Neutrophil (primary cell): ENCODE results near the gene RPP40.
"Not testable (repeated sequence)": the region's sequence is repeated elsewhere in the genome, so short reads cannot be mapped to it uniquely, and the experiment has no call there.

Experiments used
- H3K27ac ChIP-seq: fragments of 200-600 bp; sonication (generic); 2 replicates; pipeline ENCODE4 v1.5.1; 2016; ENCODE audit warnings: mild to moderate bottlenecking, moderate library complexity
- H3K27me3 ChIP-seq: fragments of 200-600 bp; sonication (generic); 2 replicates; pipeline ENCODE4 v1.6.0; 2016; ENCODE audit warnings: mild to moderate bottlenecking
- H3K36me3 ChIP-seq: fragments of 200-600 bp; sonication (generic); 2 replicates; pipeline ENCODE4 v1.5.1; 2017
- H3K4me1 ChIP-seq, 2 experiments: fragments of 200-600 bp in 1 of 2; sonication (generic) in 1 of 2; 1 replicate in 1 of 2; 2 replicates in 1 of 2; pipeline versions ENCODE4 v1.5.1 to v1.6.1; 2013 to 2016; ENCODE audit warnings: low read depth in 1 of 2, low read length in 1 of 2, mild to moderate bottlenecking in 1 of 2, moderate library complexity in 1 of 2; ENCODE audit not compliant: control insufficient read depth in 1 of 2, insufficient read depth in 1 of 2
- H3K4me3 ChIP-seq, 2 experiments: fragments of 200-600 bp in 1 of 2; sonication (generic) in 1 of 2; 1 replicate in 1 of 2; 2 replicates in 1 of 2; pipeline ENCODE4 v1.5.1; 2013 to 2016; ENCODE audit warnings: low read depth in 1 of 2, low read length in 1 of 2, mild to moderate bottlenecking in 1 of 2, moderate library complexity in 1 of 2
- H3K9me3 ChIP-seq: fragments of 200-600 bp; sonication (generic); 2 replicates; pipeline ENCODE4 v1.5.1; 2016
- TF ChIP-seq, protein P1 (sequence below): fragments of 200-600 bp; sonication (generic); IDR thresholded peaks from 2 replicates; pipeline ENCODE4 v1.5.1; 2016; ENCODE audit warnings: antibody characterized with exemption

The RPP40 gene

GRCh38 chr6:5014072-5014561, 10.3 kb upstream of the RPP40 start:
- TF ChIP-seq, protein P1, sequence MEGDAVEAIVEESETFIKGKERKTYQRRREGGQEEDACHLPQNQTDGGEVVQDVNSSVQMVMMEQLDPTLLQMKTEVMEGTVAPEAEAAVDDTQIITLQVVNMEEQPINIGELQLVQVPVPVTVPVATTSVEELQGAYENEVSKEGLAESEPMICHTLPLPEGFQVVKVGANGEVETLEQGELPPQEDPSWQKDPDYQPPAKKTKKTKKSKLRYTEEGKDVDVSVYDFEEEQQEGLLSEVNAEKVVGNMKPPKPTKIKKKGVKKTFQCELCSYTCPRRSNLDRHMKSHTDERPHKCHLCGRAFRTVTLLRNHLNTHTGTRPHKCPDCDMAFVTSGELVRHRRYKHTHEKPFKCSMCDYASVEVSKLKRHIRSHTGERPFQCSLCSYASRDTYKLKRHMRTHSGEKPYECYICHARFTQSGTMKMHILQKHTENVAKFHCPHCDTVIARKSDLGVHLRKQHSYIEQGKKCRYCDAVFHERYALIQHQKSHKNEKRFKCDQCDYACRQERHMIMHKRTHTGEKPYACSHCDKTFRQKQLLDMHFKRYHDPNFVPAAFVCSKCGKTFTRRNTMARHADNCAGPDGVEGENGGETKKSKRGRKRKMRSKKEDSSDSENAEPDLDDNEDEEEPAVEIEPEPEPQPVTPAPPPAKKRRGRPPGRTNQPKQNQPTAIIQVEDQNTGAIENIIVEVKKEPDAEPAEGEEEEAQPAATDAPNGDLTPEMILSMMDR = no peak

GRCh38 chr6:5012519-5012918, 8.7 kb upstream of the RPP40 start:
- Histone ChIP-seq H3K4me1 (no peaks in the 10 kb centered on the region), H3K27ac (no peak overlapping the region), H3K27me3 (no peaks in the 10 kb centered on the region), H3K36me3 (no peaks in the 10 kb centered on the region), H3K4me3 (no peak overlapping the region), H3K9me3 (no peaks in the 10 kb centered on the region)
- TF ChIP-seq, protein P1 = no peak

More at GRCh38 chr6:5014072-5014561, 10.3 kb upstream of the RPP40 start:
- H3K27ac ChIP-seq = no peak overlapping the region
- no peaks in the 10 kb centered on the region for H3K36me3 ChIP-seq
- H3K9me3 ChIP-seq = no peaks in the 10 kb centered on the region
- no peak overlapping the region for H3K4me3 ChIP-seq
- H3K27me3 ChIP-seq = no peaks in the 10 kb centered on the region
- H3K4me1 ChIP-seq = no peaks in the 10 kb centered on the region

GRCh38 chr6:5011346-5011745, 7.5 kb upstream of the RPP40 start:
- Histone ChIP-seq H3K36me3 (no peaks in the 10 kb centered on the region), H3K4me1 (no peaks in the 10 kb centered on the region), H3K9me3 (no peaks in the 10 kb centered on the region), H3K27ac (no peak overlapping the region), H3K4me3 (no peak overlapping the region), H3K27me3 (no peaks in the 10 kb centered on the region)
- TF ChIP-seq, protein P1 = no peak

DNA sequence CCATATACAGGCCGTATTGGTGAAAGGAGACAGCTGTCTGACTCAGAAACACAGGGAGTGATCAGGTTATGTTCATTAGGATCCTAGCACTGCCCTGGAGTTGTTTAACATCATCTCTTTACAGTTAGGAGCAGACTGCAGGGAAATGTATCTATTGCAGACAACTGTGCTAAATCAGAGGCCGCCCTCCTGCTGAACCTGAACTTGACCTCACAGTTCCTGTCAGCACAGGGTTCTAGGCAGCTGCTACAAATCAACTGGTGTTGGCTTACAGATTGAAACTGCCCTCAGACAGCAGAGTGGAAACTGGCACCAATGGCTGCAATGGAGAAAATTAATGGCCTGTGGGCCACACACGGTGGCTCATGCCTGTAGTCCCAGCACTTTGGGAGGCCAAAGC, 3.7 kb upstream of the RPP40 start:
- TF ChIP-seq, protein P1 = no peak
- Histone ChIP-seq H3K9me3 (no peaks in the 10 kb centered on the region), H3K36me3 (no peaks in the 10 kb centered on the region), H3K4me1 (peaks cover 8 to 11% of the 10 kb centered on the region in 2 experiments), H3K4me3 (no peak overlapping the region), H3K27me3 (no peaks in the 10 kb centered on the region), H3K27ac (no peak overlapping the region)

DNA sequence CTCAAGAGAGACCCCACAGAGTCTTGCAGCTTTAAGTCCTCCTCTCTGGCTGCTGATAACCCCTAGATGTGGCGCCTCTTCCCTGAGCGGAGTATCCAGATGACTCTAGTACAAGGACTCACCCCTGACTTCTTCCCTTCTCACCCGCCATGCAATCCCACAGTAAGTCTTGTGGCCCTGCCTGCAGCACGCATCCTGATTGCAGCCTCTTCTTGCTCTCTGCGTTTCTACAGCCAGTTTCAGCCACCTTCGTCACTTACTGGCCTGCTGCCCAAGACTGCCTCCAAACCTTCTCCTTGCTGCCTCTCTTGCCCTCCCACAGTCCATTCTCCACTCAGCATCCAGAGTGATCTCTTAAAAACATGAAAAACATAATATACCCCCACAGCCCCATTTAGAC, 2.4 kb upstream of the RPP40 start:
- TF ChIP-seq, protein P1 = no peak
- H3K4me3 ChIP-seq = no peak overlapping the region
- no peaks in the 10 kb centered on the region for H3K36me3 ChIP-seq
- H3K27me3 ChIP-seq = no peaks in the 10 kb centered on the region
- H3K27ac ChIP-seq = no peak overlapping the region
- H3K9me3 ChIP-seq = no peaks in the 10 kb centered on the region
- peaks cover 8 to 11% of the 10 kb centered on the region in 2 experiments for H3K4me1 ChIP-seq

DNA sequence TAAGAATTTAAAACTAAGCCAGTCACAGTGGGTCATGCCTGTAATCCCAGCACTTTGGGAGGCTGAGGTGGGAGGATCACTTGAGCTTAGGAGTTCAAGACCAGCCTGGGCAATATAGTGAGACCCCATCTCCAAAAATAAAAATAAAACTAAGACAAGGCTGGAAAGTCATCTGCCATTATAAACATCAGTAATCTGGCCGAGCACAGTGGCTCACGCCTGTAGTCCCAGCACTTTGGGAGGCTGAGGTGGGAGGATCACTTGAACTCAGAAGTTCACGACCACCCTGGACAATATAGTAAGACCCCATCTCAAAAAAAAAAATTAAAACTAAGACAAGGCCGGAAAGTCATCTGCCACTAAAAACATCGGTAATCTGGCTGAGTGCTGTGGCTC, 1.2 kb upstream of the RPP40 start:
- H3K27ac ChIP-seq, H3K36me3 ChIP-seq, H3K4me3 ChIP-seq, H3K9me3 ChIP-seq, H3K27me3 ChIP-seq: not testable (repeated sequence)
- H3K4me1 ChIP-seq = peaks cover 8 to 11% of the 10 kb centered on the region in 2 experiments
